OCI-LY7 (cell line): ENCODE measurements around the gene ASS1. TPM values are rescaled to one million over a fixed set of nuclear protein-coding genes. Genes with fewer than 3 reads are reported as not detected.

Experiments
- Bru-seq: library from RNA; stranded (reverse); fragments of 400-500 nt; gene quantifications from one replicate; lab custom pipeline; 2021; lab: Mats Ljungman, UMichigan
- BruChase-seq, 2 experiments: library from RNA; stranded (reverse); fragments of 400-500 nt; gene quantifications; one replicate each; lab custom pipeline; 2021; lab: Mats Ljungman, UMichigan
- BruUV-seq: library from RNA; stranded (reverse); fragments of 400-500 nt; replicated peaks from 2 replicates; lab custom pipeline; 2021; lab: Mats Ljungman, UMichigan
- CTCF ChIA-PET: fragments of 300-600 bp; sonication (Branson Sonifier 250); formaldehyde crosslinking; loops from one replicate; lab custom pipeline; 2022; ENCODE audit warnings: antibody characterized with exemption; ENCODE audit not compliant: unreplicated experiment; lab: Charles Lee
- POLR2A ChIA-PET: fragments of 300-600 bp; sonication (Branson Sonifier 250); formaldehyde crosslinking; loops from one replicate; lab custom pipeline; 2022; ENCODE audit warnings: antibody characterized with exemption; lab: Charles Lee
- DNase-seq: peaks from one replicate; pipeline ENCODE4 v3.0.0-alpha.2; 2015; ENCODE audit warnings: low spot score
- H2AFZ ChIP-seq: fragments of 200-600 bp; sonication (generic), shearing (Covaris generic); 2 replicates; pipeline ENCODE4 v1.6.1; 2014; ENCODE audit warnings: mild to moderate bottlenecking, antibody characterized with exemption, low read length, moderate library complexity
- H3K27ac ChIP-seq: fragments of 200-600 bp; sonication (generic); 2 replicates; pipeline ENCODE4 v1.5.1; 2014; ENCODE audit warnings: mixed run types, low read depth, mild to moderate bottlenecking, moderate library complexity, low read length, inconsistent platforms; ENCODE audit not compliant: poor library complexity, severe bottlenecking
- H3K36me3 ChIP-seq: fragments of 200-600 bp; sonication (generic); 2 replicates; pipeline ENCODE4 v1.6.1; 2014; ENCODE audit warnings: mild to moderate bottlenecking, antibody characterized with exemption, low read length, moderate library complexity, mixed read lengths; ENCODE audit not compliant: insufficient read depth
- H3K4me1 ChIP-seq: fragments of 200-600 bp; sonication (generic); 2 replicates; pipeline ENCODE4 v1.5.1; 2014; ENCODE audit warnings: mild to moderate bottlenecking, low read length; ENCODE audit not compliant: insufficient read depth, poor library complexity, severe bottlenecking
- H3K4me2 ChIP-seq: fragments of 200-600 bp; sonication (generic); 2 replicates; pipeline ENCODE4 v1.6.1; 2014; ENCODE audit warnings: mild to moderate bottlenecking, low read length
- H3K4me3 ChIP-seq: fragments of 200-600 bp; sonication (generic); 2 replicates; pipeline ENCODE4 v1.5.1; 2014; ENCODE audit warnings: mild to moderate bottlenecking, low read depth, low read length; ENCODE audit not compliant: poor library complexity, severe bottlenecking
- H3K79me2 ChIP-seq: fragments of 200-600 bp; sonication (generic); 2 replicates; pipeline ENCODE4 v1.6.1; 2016; ENCODE audit warnings: low read depth, mild to moderate bottlenecking, low read length, moderate library complexity, mixed read lengths; ENCODE audit not compliant: insufficient read depth
- H3K9me2 ChIP-seq: fragments of 200-600 bp; sonication (generic); 2 replicates; pipeline ENCODE4 v1.6.1; 2016; ENCODE audit warnings: mild to moderate bottlenecking, low read length, mixed read lengths; ENCODE audit not compliant: insufficient read depth
- H3K9me3 ChIP-seq: fragments of 200-600 bp; sonication (generic); 2 replicates; pipeline ENCODE4 v1.6.1; 2014; ENCODE audit warnings: mild to moderate bottlenecking, mixed run types, low read length, mixed read lengths
- H4K20me1 ChIP-seq: fragments of 200-600 bp; sonication (generic); 2 replicates; pipeline ENCODE4 v1.6.1; 2014; ENCODE audit warnings: mild to moderate bottlenecking, antibody characterized with exemption, low read length, moderate library complexity, mixed read lengths; ENCODE audit not compliant: insufficient read depth
- CTCF ChIP-seq: fragments of 200-600 bp; sonication (generic); conservative IDR thresholded peaks from 2 replicates; pipeline ENCODE4 v1.5.1; 2014; ENCODE audit warnings: mild to moderate bottlenecking, antibody characterized with exemption, low read length, moderate library complexity, mixed read lengths
- EZH2phosphoT487 ChIP-seq: fragments of 200-600 bp; sonication (generic); IDR thresholded peaks from 2 replicates; pipeline ENCODE4 v1.6.1; 2018; ENCODE audit warnings: low read depth, borderline replicate concordance, mild to moderate bottlenecking, mixed run types, antibody characterized with exemption, low read length, moderate library complexity, mixed read lengths
- intact Hi-C: fragments of 100-400 bp; cut with micrococcal nuclease; formaldehyde crosslinking; loops from one replicate; pipeline ENCODE4 v1.10.0; 2022; ENCODE audit not compliant: unreplicated experiment
- long read RNA-seq: library from polyadenylated mRNA; stranded (forward); transcript quantifications from one replicate; pipeline ENCODE4 v2.0.0, GENCODE V29; 2022
- total RNA-seq, 2 experiments: library from RNA; depleted of rRNA in 1 of 2; stranded (reverse); fragments of >200 nt in 1 of 2; shearing (Covaris generic) in 1 of 2; gene quantifications; 2 replicates each; pipeline ENCODE4 v1.2.3, GENCODE V29; 2014 to 2022

Gene ASS1
- total RNA-seq (2014; rRNA removed; shearing (Covaris generic)) (13.6 and 16.3 TPM in 2 replicates), total RNA-seq (2022) (0.70 and 0.76 TPM in 2 replicates), Bru-seq, nascent RNA (percentile 10 among the genes with signal in this experiment), BruChase-seq, experiment 1, labeled RNA remaining after a 6-hour chase (percentile 11 among the genes with signal in this experiment), BruChase-seq, experiment 2, labeled RNA remaining after a 2-hour chase (percentile 6 among the genes with signal in this experiment)
- long read RNA-seq: 0 reads

- ChIA-PET CTCF (no interaction called here), POLR2A (no interaction called here)
- Histone ChIP-seq H3K4me2 (no peak within 1 kb of the TSS), H2AFZ (no peak within 1 kb of the TSS), H3K36me3 (no peaks in the 10 kb centered on the region), H3K27ac (no peak within 1 kb of the TSS), H3K4me1 (peaks cover 9% of the 10 kb centered on the region), H3K79me2 (no peaks in the 10 kb centered on the region), H3K9me2 (no peaks in the 10 kb centered on the region), H3K4me3 (no peak within 1 kb of the TSS), H4K20me1 (no peaks in the 10 kb centered on the region), H3K9me3 (peaks cover 14% of the 10 kb centered on the region)
- peak; percentile 13 for DNase-seq
- intact Hi-C loops: no loop called here
- TF ChIP-seq CTCF: no peak
- no peak for TF ChIP-seq EZH2phosphoT487
- no TSS peak for BruUV-seq
Measured at GRCh38 chr9:130444565-130445221, at the start of gene ASS1. ASS1 (plus strand) TSS chr9:130444961; CDS start chr9:130452229, 7,268 bp downstream.

- DNase-seq: no peak
- Histone ChIP-seq H3K4me3 (no peak overlapping the region), H3K9me3 (no peaks in the 10 kb centered on the region), H3K4me1 (no peaks in the 10 kb centered on the region), H3K79me2 (no peaks in the 10 kb centered on the region), H3K9me2 (no peaks in the 10 kb centered on the region), H4K20me1 (no peaks in the 10 kb centered on the region), H3K36me3 (no peaks in the 10 kb centered on the region), H3K27ac (no peak overlapping the region), H2AFZ (no peak overlapping the region), H3K4me2 (no peak overlapping the region)
- no peak for TF ChIP-seq EZH2phosphoT487
- no peak for TF ChIP-seq CTCF
- intact Hi-C loops: no loop called here
- BruUV-seq: no TSS peak
- ChIA-PET POLR2A (no interaction called here), CTCF (no interaction called here)
Measured at GRCh38 chr9:130395810-130396435, 48.8 kb upstream of the ASS1 start.
